Fibroblast of villous mesenchyme (primary cell): ENCODE results near the gene AURKAIP1. TPM values are rescaled to one million over a fixed set of nuclear protein-coding genes. Genes with fewer than 3 reads are reported as not detected.

ENCODE experiments used
- DNase-seq: peaks from one replicate; pipeline ENCODE4 v3.0.0-alpha.2; 2010; ENCODE audit warnings: low read depth
- H3K4me3 ChIP-seq: 2 replicates; pipeline ENCODE4 v1.5.1; 2011; ENCODE audit warnings: low read depth, mild to moderate bottlenecking, low read length
- CTCF ChIP-seq: IDR thresholded peaks from 2 replicates; pipeline ENCODE4 v1.5.1; 2012; ENCODE audit warnings: low read depth, mild to moderate bottlenecking, low read length; ENCODE audit not compliant: insufficient read depth
- total RNA-seq: library from RNA; depleted of rRNA; stranded (reverse); fragments of >200 nt; gene quantifications from 2 replicates; pipeline ENCODE4 v1.2.3, GENCODE V29; 2012

The AURKAIP1 gene
- total RNA-seq, 1 donor = 94.1 TPM

- no peak for TF ChIP-seq CTCF
- H3K4me3 ChIP-seq = no peak overlapping the region
- no peak for DNase-seq
Measured at GRCh38 chr1:1364266-1364665, 10.7 kb downstream of the AURKAIP1 start.

- H3K4me3 ChIP-seq = no peak overlapping the region
- peak; percentile 59 for TF ChIP-seq CTCF
- DNase-seq = peak; percentile 90
Measured at GRCh38 chr1:1361982-1362423, 13.0 kb downstream of the AURKAIP1 start.

GRCh38 chr1:1361233-1361981, 13.6 kb downstream of the AURKAIP1 start:
- TF ChIP-seq CTCF = no peak
- H3K4me3 ChIP-seq = no peak overlapping the region
- DNase-seq = no peak

GRCh38 chr1:1360506-1361169, 14.4 kb downstream of the AURKAIP1 start:
- no peak for TF ChIP-seq CTCF
- peak; percentile 94 for DNase-seq
- H3K4me3 ChIP-seq = no peak overlapping the region

GRCh38 chr1:1359664-1360468, 15.1 kb downstream of the AURKAIP1 start:
- DNase-seq = peak; percentile 64
- peak overlapping the region; percentile 6 for H3K4me3 ChIP-seq
- TF ChIP-seq CTCF = no peak

GRCh38 chr1:1359308-1359663, 15.7 kb downstream of the AURKAIP1 start:
- TF ChIP-seq CTCF = no peak
- peak overlapping the region; percentile 89 for H3K4me3 ChIP-seq
- DNase-seq = peak; percentile 79
